GM18505 (cell line): Measurements from ENCODE around the gene ELMOD1.
A peak's percentile ranks its signal among the peaks of the same experiment; 100 is the strongest.
"Not testable (repeated sequence)": the region's sequence is repeated elsewhere in the genome, so short reads cannot be mapped to it uniquely, and the experiment has no call there.

Source experiments
- ATAC-seq: cut with Tn5 transposase; IDR thresholded peaks from one replicate; pipeline ENCODE4 v1.9.1; 2021; ENCODE audit not compliant: unreplicated experiment
- POLR2A ChIP-seq: IDR thresholded peaks from 4 replicates; pipeline ENCODE4 v1.6.1; 2011; ENCODE audit warnings: borderline replicate concordance; ENCODE audit not compliant: insufficient read depth, insufficient read length; ENCODE audit errors: extremely low read depth

Gene ELMOD1

DNA sequence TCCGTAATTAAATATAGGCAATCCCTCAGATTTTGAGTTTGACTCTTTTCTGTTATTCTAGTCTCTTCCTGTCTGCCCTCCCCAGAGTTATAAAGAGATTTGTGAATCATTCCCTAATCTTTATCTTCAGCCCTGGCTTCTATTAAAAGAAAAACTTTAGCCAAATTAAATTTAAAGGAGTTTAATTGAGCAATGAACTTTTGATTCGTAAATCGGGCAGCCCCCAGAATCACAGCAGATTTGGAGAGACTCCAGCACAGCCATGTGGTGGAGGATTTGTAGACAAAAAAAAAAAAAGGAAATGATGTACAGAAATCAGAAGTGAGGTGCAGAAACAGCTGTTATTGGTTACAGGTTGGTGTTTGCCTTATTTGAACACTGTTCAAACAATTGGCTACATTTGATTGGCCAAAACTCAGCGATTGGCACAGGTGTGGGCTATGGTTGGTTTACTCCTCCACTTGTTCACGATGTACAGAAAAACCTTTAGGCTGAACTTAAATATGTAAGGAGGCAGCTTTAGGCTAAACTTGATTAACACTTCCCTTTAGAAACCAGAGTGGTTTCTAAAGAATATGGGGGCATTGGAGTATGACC, 23.1 kb upstream of the ELMOD1 start:
- ATAC-seq, result no peak
- no peak for TF ChIP-seq POLR2A

DNA sequence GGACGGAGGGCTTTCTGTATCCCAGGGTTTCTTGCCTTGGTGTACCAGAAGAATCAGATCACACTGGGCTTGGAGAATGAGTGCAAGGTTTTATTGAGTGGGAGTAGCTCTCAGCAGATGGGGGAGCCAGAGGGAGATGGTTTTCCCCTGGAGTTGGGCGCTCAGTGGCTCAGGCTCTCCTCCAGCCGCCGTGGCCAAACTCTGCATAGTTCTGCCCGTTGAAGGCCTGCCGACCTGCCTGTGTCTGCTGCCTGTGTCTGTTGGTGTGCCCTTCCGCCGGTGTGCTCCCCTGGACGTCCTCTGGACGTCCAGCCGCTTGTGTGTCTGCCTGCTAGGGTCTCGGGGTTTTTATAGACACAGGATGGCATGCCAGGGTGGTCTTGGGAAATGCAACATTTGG, 20.9 kb upstream of the ELMOD1 start:
- ATAC-seq, result no peak
- TF ChIP-seq POLR2A, result no peak

DNA sequence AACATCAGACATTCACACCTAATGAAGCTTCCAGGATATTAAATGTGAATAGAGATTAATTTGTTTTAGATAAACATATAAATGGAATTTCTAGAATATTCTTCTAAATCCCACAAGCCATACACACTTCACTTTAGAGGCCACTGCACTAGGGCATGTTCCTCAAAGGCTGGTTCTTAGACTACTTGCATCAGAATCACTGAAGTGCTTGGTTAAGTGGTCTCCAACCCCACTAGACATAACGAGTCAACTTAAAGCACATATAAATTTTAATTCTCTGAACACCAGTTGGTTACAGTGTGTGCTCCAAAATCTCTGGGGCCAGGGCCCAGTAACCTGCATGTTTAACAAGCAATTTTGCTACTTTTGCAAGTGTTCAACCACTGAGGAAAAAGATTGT, 17.5 kb upstream of the ELMOD1 start:
- no peak for TF ChIP-seq POLR2A
- no peak for ATAC-seq

DNA sequence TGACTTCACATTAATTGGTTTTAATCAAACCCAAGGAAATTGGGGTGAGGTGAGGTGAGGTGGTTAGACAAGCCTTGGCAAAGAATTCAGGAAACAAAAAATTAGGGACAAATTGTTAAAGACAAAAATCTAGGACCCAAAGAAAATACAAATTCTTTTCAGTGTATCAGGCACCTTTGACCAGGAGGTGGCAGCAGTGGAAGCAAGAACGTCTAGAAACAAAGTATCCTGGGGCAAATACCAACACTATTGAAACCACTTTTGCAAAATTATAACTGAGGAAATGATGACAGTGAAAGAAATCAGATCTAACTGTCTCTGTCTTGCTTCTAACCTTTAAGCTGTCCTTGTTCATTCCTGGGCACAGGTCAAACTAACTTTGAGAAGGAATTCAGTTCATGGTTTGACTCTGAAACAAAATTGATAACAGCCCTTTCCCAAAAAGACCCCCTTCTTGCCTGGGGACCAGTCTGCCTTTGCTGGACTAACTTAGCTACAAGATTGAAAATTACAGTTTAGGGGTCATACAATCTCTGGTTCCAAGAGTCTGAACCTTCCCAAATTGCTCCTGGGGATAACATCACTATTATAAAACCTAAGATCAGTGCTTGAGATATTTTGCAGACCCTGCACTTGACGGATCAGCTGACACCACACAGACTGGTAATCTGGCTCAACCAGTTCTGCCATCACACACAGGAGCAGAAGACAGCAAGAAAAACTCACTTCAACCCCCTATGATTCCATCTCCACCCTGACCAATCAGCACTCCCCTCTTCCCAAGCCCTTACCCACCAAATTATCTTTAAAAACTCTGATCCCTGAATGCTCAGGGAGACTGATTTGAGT, 14.2 kb upstream of the ELMOD1 start:
- not testable (repeated sequence) for ATAC-seq

DNA sequence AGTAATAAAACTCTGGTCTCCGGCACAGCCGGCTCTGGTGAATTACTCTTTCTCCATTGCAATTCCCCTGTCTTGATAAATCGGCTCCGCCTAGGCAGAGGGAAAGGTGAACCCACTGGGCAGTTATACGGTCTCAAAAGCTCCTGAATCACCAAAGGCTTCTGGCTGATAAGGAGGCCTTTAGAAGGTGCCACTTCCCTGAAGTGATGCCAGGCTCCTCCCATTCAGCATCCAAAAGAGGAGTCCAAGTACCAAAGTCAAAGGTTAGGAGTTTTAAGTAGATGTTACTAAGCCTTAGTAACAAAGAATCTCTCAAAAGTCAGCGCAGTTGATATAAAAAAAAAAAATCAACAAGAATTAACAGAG, 13.6 kb upstream of the ELMOD1 start:
- ATAC-seq, result no peak
- TF ChIP-seq POLR2A, result no peak

DNA sequence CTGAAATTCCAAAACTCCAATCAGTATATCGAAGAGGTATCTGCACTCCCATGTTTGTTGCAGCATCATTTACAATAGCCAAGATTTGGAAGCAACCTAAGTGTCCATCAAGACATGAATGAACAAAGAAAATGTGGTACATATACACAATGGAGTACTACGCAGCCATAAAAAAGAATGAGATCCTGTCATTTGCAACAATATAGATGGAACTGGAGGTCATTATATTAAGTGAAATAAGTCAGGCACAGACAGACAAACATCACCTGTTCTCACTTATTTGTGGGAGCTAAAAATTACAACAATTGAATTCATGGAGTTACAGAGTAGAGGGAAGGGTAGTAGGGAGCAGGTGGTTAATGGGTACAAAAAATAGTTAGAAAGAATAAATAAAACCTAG, 11.8 kb upstream of the ELMOD1 start:
- not testable (repeated sequence) for ATAC-seq

DNA sequence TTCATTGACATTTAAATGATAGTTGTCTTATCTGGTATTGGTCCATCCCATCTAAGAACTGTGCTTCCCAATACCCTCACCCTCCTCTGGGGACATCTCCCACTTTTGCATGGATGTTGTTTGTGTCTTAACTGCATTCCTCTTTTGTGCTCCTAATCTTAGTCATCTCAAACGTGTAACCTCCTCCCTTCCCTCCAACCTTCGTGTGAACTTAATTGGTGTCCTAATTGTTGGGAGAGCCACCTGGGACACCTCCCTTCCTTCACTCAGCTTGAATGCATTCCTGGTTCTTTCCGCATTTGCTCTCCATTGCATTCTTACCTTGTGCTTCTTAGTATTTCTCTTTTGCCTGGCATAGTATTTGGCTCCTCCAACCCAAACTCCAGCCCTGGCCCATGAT, 9.8 kb upstream of the ELMOD1 start:
- ATAC-seq, result no peak
- TF ChIP-seq POLR2A, result no peak

DNA sequence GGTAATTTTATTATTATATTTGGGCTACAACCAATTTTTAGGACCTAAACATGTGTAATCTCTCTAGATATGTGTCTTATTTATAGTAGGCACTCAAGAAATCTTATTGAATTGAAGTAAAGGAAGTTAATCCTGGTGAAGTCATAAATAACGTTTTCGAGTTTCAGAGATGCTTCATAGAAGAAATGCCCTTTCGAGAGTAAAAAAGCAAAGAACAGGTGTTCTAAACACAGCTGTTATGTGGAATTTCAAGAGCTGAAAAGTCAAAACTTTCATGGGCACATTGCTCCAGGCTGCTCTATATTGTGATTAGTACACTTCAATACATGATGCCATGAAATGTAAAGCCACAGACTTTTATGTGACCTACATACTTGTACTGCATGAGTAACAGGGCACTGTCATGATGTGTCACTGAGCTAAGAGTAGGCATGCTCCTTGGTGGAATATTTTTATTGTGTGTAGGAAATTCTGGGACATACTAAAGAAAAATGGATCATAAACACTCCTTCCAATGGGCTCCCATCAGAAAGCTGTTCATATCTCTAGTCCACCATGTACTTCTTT, 7.2 kb upstream of the ELMOD1 start:
- TF ChIP-seq POLR2A, result no peak
- ATAC-seq, result no peak

DNA sequence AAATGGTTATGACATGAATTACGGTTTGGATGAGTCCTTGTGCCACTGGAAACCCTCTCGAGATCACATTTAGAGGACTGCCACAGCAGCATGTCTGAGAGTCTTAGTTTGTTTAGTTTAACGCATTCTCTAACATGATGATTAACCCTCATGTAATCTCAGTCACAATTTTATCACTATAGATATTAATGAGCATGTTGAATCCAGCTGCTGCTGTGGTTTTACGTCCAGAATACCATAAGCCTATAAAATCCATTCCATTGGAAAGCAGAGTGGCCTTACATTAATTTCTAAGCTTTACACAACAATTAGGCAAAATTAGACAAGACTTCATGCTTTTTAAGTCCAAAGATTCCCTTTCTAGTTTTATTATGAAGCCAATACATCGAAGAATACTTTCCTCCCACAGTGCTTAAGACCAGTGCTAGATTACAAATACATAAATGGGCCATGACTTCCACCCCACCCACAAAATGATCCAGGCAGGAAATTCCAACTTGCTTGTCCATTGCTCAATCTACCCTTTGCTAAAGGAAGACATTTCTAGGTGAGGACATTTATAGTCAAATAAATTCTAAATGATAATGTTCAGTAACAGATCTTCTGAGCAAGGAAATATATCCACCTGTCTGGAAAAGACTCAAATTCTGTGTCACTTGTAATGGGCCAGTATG, 3.5 kb upstream of the ELMOD1 start:
- TF ChIP-seq POLR2A, result no peak
- ATAC-seq, result no peak

DNA sequence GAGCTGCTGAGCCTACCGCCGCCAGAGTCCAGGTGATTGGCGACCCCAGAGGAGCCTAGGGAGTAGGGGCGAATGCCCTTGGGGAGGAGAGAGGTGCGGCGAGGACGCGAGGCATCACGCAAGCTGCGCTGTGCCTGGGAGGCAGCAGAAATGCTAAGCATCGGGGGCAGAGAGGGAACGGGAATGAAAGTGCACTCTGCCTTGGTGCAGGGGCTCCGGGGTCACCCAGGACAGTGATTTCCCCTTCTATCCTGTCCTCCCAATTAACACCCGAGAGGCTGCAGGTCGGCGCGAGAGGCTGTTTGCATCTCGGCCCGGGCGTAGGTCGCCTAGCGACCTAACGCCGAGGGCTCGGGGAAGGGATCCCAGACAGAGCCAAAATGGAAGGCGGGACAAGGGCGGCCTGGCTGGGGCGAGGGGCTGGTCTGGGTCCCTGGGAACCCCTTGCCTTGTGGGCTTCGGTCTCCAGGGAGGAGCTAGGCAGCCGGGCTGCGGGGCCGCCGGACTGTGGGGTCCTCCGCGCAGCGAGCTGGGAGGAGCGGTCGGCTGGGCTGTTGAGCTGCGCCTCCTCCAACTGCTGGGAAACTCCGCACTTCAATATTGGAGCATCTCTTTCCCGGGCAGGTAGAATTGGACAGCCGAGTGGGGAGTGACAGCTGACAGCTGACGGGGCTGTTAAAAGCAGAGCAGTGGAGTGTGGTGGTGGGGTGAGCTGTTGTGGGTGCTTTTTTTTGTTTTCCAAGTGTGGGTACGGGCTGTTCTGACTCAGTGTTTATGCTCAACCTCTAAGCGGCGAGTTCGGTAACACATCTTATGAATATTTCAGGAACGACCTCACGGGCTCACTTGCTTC, 657 bp downstream of the ELMOD1 start:
- TF ChIP-seq POLR2A, result no peak
- ATAC-seq, result peak; percentile 27

DNA sequence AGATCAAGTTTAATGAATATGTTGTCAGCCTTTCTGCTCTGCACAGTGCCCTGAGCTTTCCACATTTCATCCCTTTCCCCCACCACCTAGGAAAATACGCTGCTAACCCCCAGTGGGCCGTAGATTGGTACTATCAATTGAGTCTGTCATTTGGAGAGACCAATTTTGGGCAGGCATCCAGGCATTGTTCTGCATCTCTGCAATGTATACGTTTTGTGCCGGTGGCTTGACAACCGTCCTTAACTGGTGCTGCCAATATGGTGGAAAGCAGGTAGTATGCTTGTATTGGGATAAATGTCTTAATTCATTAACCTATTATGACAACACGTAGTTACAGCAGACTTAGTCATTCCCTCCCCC, 1.3 kb downstream of the ELMOD1 start:
- no peak for ATAC-seq
- no peak for TF ChIP-seq POLR2A

DNA sequence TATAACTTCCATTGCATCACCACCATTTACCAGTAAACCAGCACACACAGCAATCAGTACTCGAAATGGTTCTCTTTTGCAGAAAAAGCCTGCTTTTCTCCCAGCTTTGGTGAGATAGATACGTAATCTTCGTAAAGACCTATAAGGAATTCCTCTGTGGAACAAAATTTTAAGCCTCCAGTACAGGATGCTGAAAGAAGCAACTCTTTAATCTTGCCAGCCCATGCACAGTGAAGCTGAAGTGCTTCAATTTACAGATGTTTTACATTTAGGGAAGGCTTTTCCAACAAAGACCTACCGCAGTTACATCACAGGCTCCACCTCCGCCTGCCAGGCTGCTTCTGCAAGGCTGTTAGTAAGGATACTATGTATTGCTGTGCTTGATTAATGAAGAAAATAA, 1.9 kb downstream of the ELMOD1 start:
- no peak for TF ChIP-seq POLR2A
- no peak for ATAC-seq

DNA sequence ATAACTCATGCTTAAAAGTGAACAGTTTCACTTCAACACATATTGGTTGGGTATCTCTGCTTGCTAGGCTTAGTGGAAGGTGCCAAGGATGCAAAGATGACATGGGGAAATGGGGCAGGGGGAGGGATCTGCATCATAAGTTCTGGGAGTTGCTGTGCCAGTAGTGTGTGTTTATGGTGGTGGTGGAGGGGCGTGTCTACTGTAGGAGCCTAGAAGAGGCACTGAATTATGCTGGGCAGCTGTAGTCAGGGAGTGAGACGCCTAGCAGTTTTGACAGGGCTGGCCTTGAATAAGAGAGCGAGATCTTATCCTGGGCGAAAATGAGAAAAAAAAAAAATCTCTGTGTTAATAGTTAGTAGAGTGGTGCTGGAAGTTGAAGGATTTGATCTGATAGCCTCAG, 3.0 kb downstream of the ELMOD1 start:
- no peak for TF ChIP-seq POLR2A

More for the DNA sequence above, 3.0 kb downstream of the ELMOD1 start:
- ATAC-seq, result no peak
